GM12875 (cell line): ENCODE results near the gene CRADD.

Source experiments
- H3K4me3 ChIP-seq: one replicate; pipeline ENCODE4 v1.5.1; 2011; ENCODE audit warnings: low read depth, low read length, control low read depth
- CTCF ChIP-seq: IDR thresholded peaks from 2 replicates; pipeline ENCODE4 v1.5.1; 2011; ENCODE audit warnings: low read depth, mild to moderate bottlenecking, control low read depth, inconsistent platforms, low read length, moderate library complexity, borderline replicate concordance; ENCODE audit not compliant: insufficient read depth

Gene CRADD

GRCh38 chr12:93802293-93802692, 125.1 kb downstream of the CRADD start:
- TF ChIP-seq CTCF, result no peak
- no peak overlapping the region for H3K4me3 ChIP-seq

GRCh38 chr12:93802698-93803423, 125.7 kb downstream of the CRADD start:
- no peak for TF ChIP-seq CTCF
- H3K4me3 ChIP-seq, result no peak overlapping the region

GRCh38 chr12:93803424-93803807, 126.2 kb downstream of the CRADD start:
- H3K4me3 ChIP-seq, result no peak overlapping the region
- TF ChIP-seq CTCF, result no peak

- no peak for TF ChIP-seq CTCF
- no peak overlapping the region for H3K4me3 ChIP-seq
Observed at GRCh38 chr12:93804392-93805179, 127.4 kb downstream of the CRADD start.

- TF ChIP-seq CTCF, result no peak
- H3K4me3 ChIP-seq, result no peak overlapping the region
Observed at GRCh38 chr12:93805736-93806141, 128.6 kb downstream of the CRADD start.

GRCh38 chr12:93807354-93807753, 130.2 kb downstream of the CRADD start:
- TF ChIP-seq CTCF, result no peak
- H3K4me3 ChIP-seq, result no peak overlapping the region
